ENCODE measurements around the gene RHOBTB1. TPM values are rescaled to one million over a fixed set of nuclear protein-coding genes. Genes with fewer than 3 reads are reported as not detected.

The RHOBTB1 gene
- total and polyA plus RNA-seq, 9 of the 15 experiments (the other 6 are each of a cell fraction or from before 2014, with no cell fraction given): 1.7 to 11.7 (median 9.3) TPM

DNA sequence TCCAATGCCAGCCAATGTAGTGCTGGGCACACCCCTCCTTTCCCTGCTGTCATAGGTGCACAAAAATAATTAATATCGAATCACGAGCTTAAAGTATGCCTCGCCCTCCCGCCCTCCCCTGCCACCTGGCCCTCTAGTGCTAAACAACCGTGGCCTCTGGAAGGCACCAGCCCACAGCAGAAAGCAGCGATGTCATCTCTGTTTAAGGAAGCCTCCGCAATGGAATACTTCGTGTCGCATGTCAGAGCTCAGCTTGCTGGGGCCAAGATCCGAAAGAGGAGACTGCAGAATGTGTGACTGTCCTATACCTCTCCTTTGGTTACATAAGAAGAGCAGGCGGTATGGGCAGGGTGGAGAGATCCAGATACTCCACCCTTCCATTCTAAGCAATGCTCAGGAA is 71.5 kb downstream of the RHOBTB1 start:
- no peak overlapping the region for H3K9ac ChIP-seq (ENCODE audit: insufficient read depth in 1 of 2, low read depth in 2 of 2, low read length in 2 of 2)
- 57% methylated on average over 7 of the region's 11 CpGs for WGBS (ENCODE audit: insufficient coverage, low coverage, missing lambda C conversion rate)
- ChIA-PET CTCF (ENCODE audit: low intra/inter-chr PET ratio) (no interaction called here), POLR2A (interaction anchor here (0.8 kb wide), 1 partner anchor 10 kb away, joined by 3 read pairs; no protein-coding TSS in a partner anchor)
- no peak overlapping the region for H2AFZ ChIP-seq (ENCODE audit: low read depth, low read length)
- H3K9me1 ChIP-seq (ENCODE audit: control insufficient read depth, insufficient read depth, low read length): no peaks in the 10 kb centered on the region
- in situ Hi-C loops (cut with MboI): no loop called here
- H3K4me3 ChIP-seq: no peak overlapping the region
- no peaks in the 10 kb centered on the region; the same call in 2 of the 3 replicates for H3K36me3 ChIP-seq (ENCODE audit: control insufficient read depth, insufficient read depth, low read length)
- H4K20me1 ChIP-seq (replicated peaks; ENCODE audit: control insufficient read depth, insufficient read depth, low read length): no peaks in the 10 kb centered on the region
- DNase-seq (ENCODE audit: extremely low read depth in 1 of 4, low spot score in 3 of 4) (no peak), ATAC-seq (no peak), FAIRE-seq (no peak)
- no peaks in the 10 kb centered on the region for H3K9me3 ChIP-seq (replicated peaks; ENCODE audit: control insufficient read depth, insufficient read depth, low read depth, low read length)
- H3K27ac ChIP-seq (ENCODE audit: extremely low read depth, low read depth, low read length): no peak overlapping the region
- peaks cover 0 to 2% of the 10 kb centered on the region in 2 experiments; a peak in 1 of 5 replicates for H3K4me1 ChIP-seq (replicated peaks in 1 of 2; ENCODE audit: control insufficient read depth in 2 of 2, insufficient read depth in 2 of 2, low read length in 2 of 2)
- H3K79me2 ChIP-seq (ENCODE audit: control insufficient read depth, insufficient read depth, low read length): no peaks in the 10 kb centered on the region
- no TSS peak for BruUV-seq (replicated peaks)
- H3K4me2 ChIP-seq (ENCODE audit: insufficient read depth, low read length): no peak overlapping the region
- no peaks in the 10 kb centered on the region for H3K27me3 ChIP-seq (ENCODE audit: control insufficient read depth in 2 of 2, insufficient read depth in 2 of 2, low read length in 2 of 2)
- intact Hi-C loops (cut with micrococcal nuclease): no loop called here
- TF ChIP-seq POLR2AphosphoS5 (IDR thresholded peaks at IDR 0.05; ENCODE audit: control insufficient read depth, insufficient read depth, low read depth, low read length): no peak
- TF ChIP-seq ZBTB7A (IDR thresholded peaks at IDR 0.05; ENCODE audit: borderline replicate concordance, control insufficient read depth, low read depth, low read length): no peak
- TF ChIP-seq, protein P1, sequence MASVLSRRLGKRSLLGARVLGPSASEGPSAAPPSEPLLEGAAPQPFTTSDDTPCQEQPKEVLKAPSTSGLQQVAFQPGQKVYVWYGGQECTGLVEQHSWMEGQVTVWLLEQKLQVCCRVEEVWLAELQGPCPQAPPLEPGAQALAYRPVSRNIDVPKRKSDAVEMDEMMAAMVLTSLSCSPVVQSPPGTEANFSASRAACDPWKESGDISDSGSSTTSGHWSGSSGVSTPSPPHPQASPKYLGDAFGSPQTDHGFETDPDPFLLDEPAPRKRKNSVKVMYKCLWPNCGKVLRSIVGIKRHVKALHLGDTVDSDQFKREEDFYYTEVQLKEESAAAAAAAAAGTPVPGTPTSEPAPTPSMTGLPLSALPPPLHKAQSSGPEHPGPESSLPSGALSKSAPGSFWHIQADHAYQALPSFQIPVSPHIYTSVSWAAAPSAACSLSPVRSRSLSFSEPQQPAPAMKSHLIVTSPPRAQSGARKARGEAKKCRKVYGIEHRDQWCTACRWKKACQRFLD (CRISPR knock-in tag; IDR thresholded peaks at IDR 0.05): no peak
- TF ChIP-seq HMG20A (CRISPR knock-in tag; conservative IDR thresholded peaks at IDR 0.05): no peak
- TF ChIP-seq PTRF (tag; IDR thresholded peaks at IDR 0.05): no peak
- TF ChIP-seq, protein P2, sequence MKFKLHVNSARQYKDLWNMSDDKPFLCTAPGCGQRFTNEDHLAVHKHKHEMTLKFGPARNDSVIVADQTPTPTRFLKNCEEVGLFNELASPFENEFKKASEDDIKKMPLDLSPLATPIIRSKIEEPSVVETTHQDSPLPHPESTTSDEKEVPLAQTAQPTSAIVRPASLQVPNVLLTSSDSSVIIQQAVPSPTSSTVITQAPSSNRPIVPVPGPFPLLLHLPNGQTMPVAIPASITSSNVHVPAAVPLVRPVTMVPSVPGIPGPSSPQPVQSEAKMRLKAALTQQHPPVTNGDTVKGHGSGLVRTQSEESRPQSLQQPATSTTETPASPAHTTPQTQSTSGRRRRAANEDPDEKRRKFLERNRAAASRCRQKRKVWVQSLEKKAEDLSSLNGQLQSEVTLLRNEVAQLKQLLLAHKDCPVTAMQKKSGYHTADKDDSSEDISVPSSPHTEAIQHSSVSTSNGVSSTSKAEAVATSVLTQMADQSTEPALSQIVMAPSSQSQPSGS (CRISPR knock-in tag; IDR thresholded peaks at IDR 0.05): no peak
- no peak for TF ChIP-seq XRCC4 (IDR thresholded peaks at IDR 0.05; ENCODE audit: extremely low read depth, insufficient read depth, insufficient read length)
- TF ChIP-seq, protein P3, sequence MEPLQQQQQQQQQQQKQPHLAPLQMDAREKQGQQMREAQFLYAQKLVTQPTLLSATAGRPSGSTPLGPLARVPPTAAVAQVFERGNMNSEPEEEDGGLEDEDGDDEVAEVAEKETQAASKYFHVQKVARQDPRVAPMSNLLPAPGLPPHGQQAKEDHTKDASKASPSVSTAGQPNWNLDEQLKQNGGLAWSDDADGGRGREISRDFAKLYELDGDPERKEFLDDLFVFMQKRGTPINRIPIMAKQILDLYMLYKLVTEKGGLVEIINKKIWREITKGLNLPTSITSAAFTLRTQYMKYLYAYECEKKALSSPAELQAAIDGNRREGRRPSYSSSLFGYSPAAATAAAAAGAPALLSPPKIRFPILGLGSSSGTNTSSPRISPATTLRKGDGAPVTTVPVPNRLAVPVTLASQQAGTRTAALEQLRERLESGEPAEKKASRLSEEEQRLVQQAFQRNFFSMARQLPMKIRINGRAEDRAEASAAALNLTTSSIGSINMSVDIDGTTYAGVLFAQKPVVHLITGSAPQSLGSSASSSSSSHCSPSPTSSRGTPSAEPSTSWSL (CRISPR knock-in tag; IDR thresholded peaks at IDR 0.05; ENCODE audit: borderline replicate concordance): no peak
- TF ChIP-seq, protein P4, sequence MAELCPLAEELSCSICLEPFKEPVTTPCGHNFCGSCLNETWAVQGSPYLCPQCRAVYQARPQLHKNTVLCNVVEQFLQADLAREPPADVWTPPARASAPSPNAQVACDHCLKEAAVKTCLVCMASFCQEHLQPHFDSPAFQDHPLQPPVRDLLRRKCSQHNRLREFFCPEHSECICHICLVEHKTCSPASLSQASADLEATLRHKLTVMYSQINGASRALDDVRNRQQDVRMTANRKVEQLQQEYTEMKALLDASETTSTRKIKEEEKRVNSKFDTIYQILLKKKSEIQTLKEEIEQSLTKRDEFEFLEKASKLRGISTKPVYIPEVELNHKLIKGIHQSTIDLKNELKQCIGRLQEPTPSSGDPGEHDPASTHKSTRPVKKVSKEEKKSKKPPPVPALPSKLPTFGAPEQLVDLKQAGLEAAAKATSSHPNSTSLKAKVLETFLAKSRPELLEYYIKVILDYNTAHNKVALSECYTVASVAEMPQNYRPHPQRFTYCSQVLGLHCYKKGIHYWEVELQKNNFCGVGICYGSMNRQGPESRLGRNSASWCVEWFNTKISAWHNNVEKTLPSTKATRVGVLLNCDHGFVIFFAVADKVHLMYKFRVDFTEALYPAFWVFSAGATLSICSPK (IDR thresholded peaks at IDR 0.05; ENCODE audit: borderline replicate concordance): no peak
- no peak for TF ChIP-seq ZNF408 (CRISPR knock-in tag; IDR thresholded peaks at IDR 0.05; ENCODE audit: low read depth)
- TF ChIP-seq ZBTB1 (CRISPR knock-in tag; IDR thresholded peaks at IDR 0.05; ENCODE audit: borderline replicate concordance, low read depth): no peak
- TF ChIP-seq, protein P5, sequence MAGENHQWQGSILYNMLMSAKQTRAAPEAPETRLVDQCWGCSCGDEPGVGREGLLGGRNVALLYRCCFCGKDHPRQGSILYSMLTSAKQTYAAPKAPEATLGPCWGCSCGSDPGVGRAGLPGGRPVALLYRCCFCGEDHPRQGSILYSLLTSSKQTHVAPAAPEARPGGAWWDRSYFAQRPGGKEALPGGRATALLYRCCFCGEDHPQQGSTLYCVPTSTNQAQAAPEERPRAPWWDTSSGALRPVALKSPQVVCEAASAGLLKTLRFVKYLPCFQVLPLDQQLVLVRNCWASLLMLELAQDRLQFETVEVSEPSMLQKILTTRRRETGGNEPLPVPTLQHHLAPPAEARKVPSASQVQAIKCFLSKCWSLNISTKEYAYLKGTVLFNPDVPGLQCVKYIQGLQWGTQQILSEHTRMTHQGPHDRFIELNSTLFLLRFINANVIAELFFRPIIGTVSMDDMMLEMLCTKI (IDR thresholded peaks at IDR 0.05; ENCODE audit: partially characterized antibody): no peak
- no peak for TF ChIP-seq NRF1 (conservative IDR thresholded peaks at IDR 0.05 in 1 of 2, IDR thresholded peaks at IDR 0.05 in 1 of 2)
- no peak for TF ChIP-seq RBM39 (optimal IDR thresholded peaks at IDR 0.05; ENCODE audit: low read depth, low read length)

Measured in K562 (cell line).